H1 (cell line): ENCODE measurements around the gene COL26A1. TPM values are rescaled to one million over a fixed set of nuclear protein-coding genes. Genes with fewer than 3 reads are reported as not detected.
A peak's percentile ranks its signal among the peaks of the same experiment; 100 is the strongest.

Experiments
- USF2 ChIP-seq: IDR thresholded peaks from 2 replicates; pipeline ENCODE4 v1.6.1; 2011; ENCODE audit warnings: low read length, improper control_type of control experiment
- polyA plus RNA-seq, 7 experiments: library from polyadenylated mRNA; depleted of rRNA in 3 of 7; stranded (reverse) in 5 of 7; unstranded in 2 of 7; fragments of >200 nt in 5 of 7; fragments of 200-250 nt in 2 of 7; gene quantifications; 1 replicate in 5 of 7; 2 replicates in 1 of 7; 4 replicates in 1 of 7; pipeline versions ENCODE4 v1.2.1 to v1.2.3, GENCODE V29; 2011 to 2013; ENCODE audit warnings: missing spikeins in 2 of 7, mixed read lengths in 2 of 7
- total RNA-seq: library from RNA; stranded (reverse); fragmentation: NEBNext Ultra II Directional; extraction: Animal tissue kit (Norgen Biotek cat#: 25700); gene quantifications from 2 replicates; pipeline ENCODE4 v1.2.1, GENCODE V29; 2021

COL26A1 gene
- total and polyA plus RNA-seq, 2 of the 8 experiments (the other 6 are each of a cell fraction or from before 2014, with no cell fraction given), result 51.1 to 68.8 TPM

GRCh38 chr7:101586078-101586905 is 223.6 kb downstream of the COL26A1 start (continued):
- peak; percentile 79 for TF ChIP-seq USF2
